ENCODE data around the gene TNFRSF13B. TPM values are rescaled to one million over a fixed set of nuclear protein-coding genes. Genes with fewer than 3 reads are reported as not detected.
"Not testable (repeated sequence)": the region's sequence is repeated elsewhere in the genome, so short reads cannot be mapped to it uniquely, and the experiment has no call there.

The TNFRSF13B gene
- total RNA-seq, 1 donor = 2.2 TPM

- peaks cover 19% of the 10 kb centered on the region for H3K4me1 ChIP-seq (ENCODE audit: insufficient read depth, low read length)
- not testable (repeated sequence) for H3K9me3 ChIP-seq (ENCODE audit: low read depth, low read length); H3K4me3 ChIP-seq (ENCODE audit: low read length); H3K27me3 ChIP-seq (ENCODE audit: insufficient read depth, low read length)
Observed at GRCh38 chr17:16979237-16979823, 7.4 kb upstream of the TNFRSF13B start.

GRCh38 chr17:16977932-16978331 is 6.0 kb upstream of the TNFRSF13B start:
- Histone ChIP-seq H3K4me3 (ENCODE audit: low read length) (no peak overlapping the region), H3K9me3 (ENCODE audit: low read depth, low read length) (no peaks in the 10 kb centered on the region), H3K27me3 (ENCODE audit: insufficient read depth, low read length) (no peaks in the 10 kb centered on the region), H3K4me1 (ENCODE audit: insufficient read depth, low read length) (peaks cover 19% of the 10 kb centered on the region)

GRCh38 chr17:16976725-16977550 is 5.0 kb upstream of the TNFRSF13B start:
- no peaks in the 10 kb centered on the region for H3K27me3 ChIP-seq (ENCODE audit: insufficient read depth, low read length)
- no peaks in the 10 kb centered on the region for H3K9me3 ChIP-seq (ENCODE audit: low read depth, low read length)
- H3K4me1 ChIP-seq (ENCODE audit: insufficient read depth, low read length) = peaks cover 19% of the 10 kb centered on the region
- no peak overlapping the region for H3K4me3 ChIP-seq (ENCODE audit: low read length)

- Histone ChIP-seq H3K9me3 (ENCODE audit: low read depth, low read length) (no peaks in the 10 kb centered on the region), H3K27me3 (ENCODE audit: insufficient read depth, low read length) (no peaks in the 10 kb centered on the region), H3K4me1 (ENCODE audit: insufficient read depth, low read length) (peaks cover 17% of the 10 kb centered on the region), H3K4me3 (ENCODE audit: low read length) (no peak overlapping the region)
Observed at GRCh38 chr17:16975744-16976625, 4.1 kb upstream of the TNFRSF13B start.

- no peak overlapping the region for H3K4me3 ChIP-seq (ENCODE audit: low read length)
- H3K27me3 ChIP-seq (ENCODE audit: insufficient read depth, low read length) = no peaks in the 10 kb centered on the region
- peaks cover 13% of the 10 kb centered on the region for H3K4me1 ChIP-seq (ENCODE audit: insufficient read depth, low read length)
- no peaks in the 10 kb centered on the region for H3K9me3 ChIP-seq (ENCODE audit: low read depth, low read length)
Observed at GRCh38 chr17:16975277-16975651, 3.3 kb upstream of the TNFRSF13B start.

- Histone ChIP-seq H3K4me3 (ENCODE audit: low read length) (no peak overlapping the region), H3K4me1 (ENCODE audit: insufficient read depth, low read length) (peaks cover 13% of the 10 kb centered on the region), H3K27me3 (ENCODE audit: insufficient read depth, low read length) (no peaks in the 10 kb centered on the region), H3K9me3 (ENCODE audit: low read depth, low read length) (no peaks in the 10 kb centered on the region)
Observed at GRCh38 chr17:16974569-16975276, 2.8 kb upstream of the TNFRSF13B start.

GRCh38 chr17:16973760-16974540 is 2.0 kb upstream of the TNFRSF13B start:
- Histone ChIP-seq H3K4me1 (ENCODE audit: insufficient read depth, low read length) (peaks cover 13% of the 10 kb centered on the region), H3K27me3 (ENCODE audit: insufficient read depth, low read length) (no peaks in the 10 kb centered on the region), H3K4me3 (ENCODE audit: low read length) (no peak overlapping the region), H3K9me3 (ENCODE audit: low read depth, low read length) (no peaks in the 10 kb centered on the region)

GRCh38 chr17:16973043-16973442 is 1.1 kb upstream of the TNFRSF13B start:
- H3K4me3 ChIP-seq (ENCODE audit: low read length); H3K9me3 ChIP-seq (ENCODE audit: low read depth, low read length); H3K27me3 ChIP-seq (ENCODE audit: insufficient read depth, low read length): not testable (repeated sequence)
- H3K4me1 ChIP-seq (ENCODE audit: insufficient read depth, low read length) = peaks cover 13% of the 10 kb centered on the region

GRCh38 chr17:16972346-16972745 is 428 bp upstream of the TNFRSF13B start:
- Histone ChIP-seq H3K27me3 (ENCODE audit: insufficient read depth, low read length) (no peaks in the 10 kb centered on the region), H3K9me3 (ENCODE audit: low read depth, low read length) (no peaks in the 10 kb centered on the region), H3K4me3 (ENCODE audit: low read length) (no peak overlapping the region), H3K4me1 (ENCODE audit: insufficient read depth, low read length) (peaks cover 13% of the 10 kb centered on the region)

- Histone ChIP-seq H3K4me3 (ENCODE audit: low read length) (no peak overlapping the region), H3K9me3 (ENCODE audit: low read depth, low read length) (no peaks in the 10 kb centered on the region), H3K27me3 (ENCODE audit: insufficient read depth, low read length) (no peaks in the 10 kb centered on the region), H3K4me1 (ENCODE audit: insufficient read depth, low read length) (no peaks in the 10 kb centered on the region)
Observed at GRCh38 chr17:16969931-16970906, 1.7 kb downstream of the TNFRSF13B start.

- no peak overlapping the region for H3K4me3 ChIP-seq (ENCODE audit: low read length)
- no peaks in the 10 kb centered on the region for H3K4me1 ChIP-seq (ENCODE audit: insufficient read depth, low read length)
- no peaks in the 10 kb centered on the region for H3K9me3 ChIP-seq (ENCODE audit: low read depth, low read length)
- no peaks in the 10 kb centered on the region for H3K27me3 ChIP-seq (ENCODE audit: insufficient read depth, low read length)
Observed at GRCh38 chr17:16968786-16969185, 3.1 kb downstream of the TNFRSF13B start.

GRCh38 chr17:16962804-16963203 is 9.1 kb downstream of the TNFRSF13B start:
- Histone ChIP-seq H3K4me3 (ENCODE audit: low read length) (no peak overlapping the region), H3K4me1 (ENCODE audit: insufficient read depth, low read length) (no peaks in the 10 kb centered on the region), H3K9me3 (ENCODE audit: low read depth, low read length) (no peaks in the 10 kb centered on the region), H3K27me3 (ENCODE audit: insufficient read depth, low read length) (no peaks in the 10 kb centered on the region)

- Histone ChIP-seq H3K9me3 (ENCODE audit: low read depth, low read length) (no peaks in the 10 kb centered on the region), H3K4me1 (ENCODE audit: insufficient read depth, low read length) (no peaks in the 10 kb centered on the region), H3K27me3 (ENCODE audit: insufficient read depth, low read length) (peaks cover 5% of the 10 kb centered on the region), H3K4me3 (ENCODE audit: low read length) (no peak overlapping the region)
Observed at GRCh38 chr17:16961792-16962191, 10.1 kb downstream of the TNFRSF13B start.

Data from mononuclear cell (primary cell).